Neuronal stem cell (in vitro differentiated cells): ENCODE measurements around the gene CACNA2D2.

Source experiments
- DNase-seq: peaks from one replicate; pipeline ENCODE4 v3.0.0-alpha.2; 2013; ENCODE audit warnings: low spot score
- H2AFZ ChIP-seq: one replicate; pipeline ENCODE4 v1.6.1; 2013; ENCODE audit warnings: mild to moderate bottlenecking, low read length, inconsistent platforms
- H2AK5ac ChIP-seq: 2 replicates; pipeline ENCODE4 v1.6.1; 2013; ENCODE audit warnings: low read depth, mild to moderate bottlenecking, inconsistent platforms, low read length, moderate library complexity, mixed read lengths
- H2BK120ac ChIP-seq: 2 replicates; pipeline ENCODE4 v1.6.1; 2013; ENCODE audit warnings: low read depth, mild to moderate bottlenecking, inconsistent platforms, low read length, moderate library complexity, mixed read lengths
- H2BK12ac ChIP-seq: one replicate; pipeline ENCODE4 v1.6.1; 2013; ENCODE audit warnings: low read length, inconsistent platforms
- H2BK15ac ChIP-seq: 2 replicates; pipeline ENCODE4 v1.6.1; 2013; ENCODE audit warnings: mild to moderate bottlenecking, low read length, inconsistent platforms, mixed read lengths
- H2BK5ac ChIP-seq: one replicate; pipeline ENCODE4 v1.6.1; 2013; ENCODE audit warnings: inconsistent platforms, mild to moderate bottlenecking, low read length, moderate library complexity
- H3K14ac ChIP-seq: one replicate; pipeline ENCODE4 v1.6.1; 2013; ENCODE audit warnings: low read length, inconsistent platforms
- H3K18ac ChIP-seq: 2 replicates; pipeline ENCODE4 v1.6.1; 2013; ENCODE audit warnings: low read length, inconsistent platforms
- H3K23ac ChIP-seq: 2 replicates; pipeline ENCODE4 v1.6.1; 2013; ENCODE audit warnings: low read depth, mild to moderate bottlenecking, mixed read lengths, low read length, inconsistent platforms; ENCODE audit not compliant: poor library complexity
- H3K27ac ChIP-seq: replicated peaks from 3 replicates; pipeline ENCODE4 v1.5.1; 2013; ENCODE audit warnings: low read length, inconsistent platforms
- H3K27me3 ChIP-seq, 3 experiments: 2 replicates each; pipeline ENCODE4 v1.6.1; 2013; ENCODE audit warnings: low read length in 3 of 3, mild to moderate bottlenecking in 2 of 3, inconsistent platforms in 1 of 3, low read depth in 1 of 3, mixed read lengths in 1 of 3, moderate library complexity in 1 of 3; ENCODE audit not compliant: control insufficient read depth in 3 of 3, insufficient read depth in 3 of 3
- H3K36me3 ChIP-seq, 2 donors: replicated peaks in 1 of 2; 2 replicates each; pipeline ENCODE4 v1.6.1; 2013; ENCODE audit warnings: low read length in 2 of 2; ENCODE audit not compliant: control insufficient read depth in 2 of 2, insufficient read depth in 2 of 2
- H3K4ac ChIP-seq: 2 replicates; pipeline ENCODE4 v1.6.1; 2013; ENCODE audit warnings: inconsistent platforms, mild to moderate bottlenecking, low read length, moderate library complexity
- H3K4me1 ChIP-seq, 2 donors: 1 replicate in 1 of 2; 2 replicates in 1 of 2; pipeline ENCODE4 v1.6.1; 2013; ENCODE audit warnings: low read length in 2 of 2, low read depth in 1 of 2; ENCODE audit not compliant: control insufficient read depth in 2 of 2, insufficient read depth in 1 of 2
- H3K4me2 ChIP-seq: one replicate; pipeline ENCODE4 v1.6.1; 2013; ENCODE audit warnings: mild to moderate bottlenecking, low read length, inconsistent platforms; ENCODE audit not compliant: insufficient read depth, poor library complexity, severe bottlenecking
- H3K4me3 ChIP-seq, 2 donors: 2 replicates each; pipeline ENCODE4 v1.5.1; 2013; ENCODE audit warnings: low read length in 2 of 2, mild to moderate bottlenecking in 2 of 2, inconsistent platforms in 1 of 2, moderate library complexity in 1 of 2
- H3K79me1 ChIP-seq: one replicate; pipeline ENCODE4 v1.6.1; 2013; ENCODE audit warnings: low read depth, mild to moderate bottlenecking, inconsistent platforms, low read length, moderate library complexity
- H3K9ac ChIP-seq: one replicate; pipeline ENCODE4 v1.6.1; 2013; ENCODE audit warnings: mild to moderate bottlenecking, low read depth, low read length, inconsistent platforms; ENCODE audit not compliant: poor library complexity
- H3K9me3 ChIP-seq, 2 donors: replicated peaks in 1 of 2; 2 replicates each; pipeline versions ENCODE3 to v1.6.1; 2013; ENCODE audit warnings: low read length in 2 of 2, mild to moderate bottlenecking in 2 of 2, inconsistent platforms in 1 of 2, low read depth in 1 of 2, mixed read lengths in 1 of 2, moderate library complexity in 1 of 2; ENCODE audit not compliant: control insufficient read depth in 2 of 2, insufficient read depth in 1 of 2
- H4K8ac ChIP-seq: one replicate; pipeline ENCODE4 v1.6.1; 2013; ENCODE audit warnings: low read depth, mild to moderate bottlenecking, inconsistent platforms, low read length, moderate library complexity
- H4K91ac ChIP-seq: one replicate; pipeline ENCODE4 v1.6.1; 2013; ENCODE audit warnings: low read length, low read depth, mild to moderate bottlenecking, inconsistent platforms; ENCODE audit not compliant: poor library complexity
- WGBS, 2 donors: extraction: QIAGEN DNeasy Blood & Tissue Kit; methylation state at CpG; one replicate each; pipeline ENCODE4 v1.1.7; 2013; ENCODE audit warnings: missing lambda C conversion rate in 2 of 2, mixed read lengths in 1 of 2; ENCODE audit not compliant: insufficient read length in 2 of 2, insufficient replicate concordance in 1 of 2; ENCODE audit errors: extremely low coverage in 2 of 2; 5-methylcytosine and 5-hydroxymethylcytosine counted together

CACNA2D2 gene

DNA sequence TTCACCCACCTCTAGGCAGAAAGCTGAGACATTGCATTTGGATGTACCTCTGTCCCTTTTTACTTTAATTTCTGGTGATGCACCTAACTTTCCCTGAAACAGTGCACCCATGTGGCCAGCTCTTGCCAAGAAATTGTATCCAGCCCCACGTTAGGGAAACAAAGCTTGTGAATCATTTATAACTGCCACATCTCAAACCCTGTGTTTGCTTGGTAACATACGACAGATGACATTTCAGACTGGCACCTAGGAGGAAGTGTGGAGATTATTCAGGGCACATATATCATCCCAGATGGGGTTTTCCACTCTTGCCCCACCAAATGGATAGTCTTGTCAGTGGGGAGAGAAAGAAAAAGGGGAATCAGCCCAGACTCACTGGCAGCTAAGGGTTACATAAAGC is 150.7 kb downstream of the CACNA2D2 start:
- H3K23ac ChIP-seq, result no peak overlapping the region
- H4K8ac ChIP-seq, result no peak overlapping the region
- H3K14ac ChIP-seq, result no peak overlapping the region
- H2BK5ac ChIP-seq, result no peak overlapping the region
- WGBS, 2 donors, result no CpG with 5 or more reads among the region's 2 CpGs
- no peak overlapping the region for H2BK120ac ChIP-seq
- peaks cover 25 to 28% of the 10 kb centered on the region in 2 donors for H3K4me1 ChIP-seq
- H3K27me3 ChIP-seq, result no peaks in the 10 kb centered on the region
- H3K36me3 ChIP-seq, result peaks cover 42 to 64% of the 10 kb centered on the region in 2 donors
- H3K27ac ChIP-seq, result no peak overlapping the region
- H3K4me2 ChIP-seq, result no peak overlapping the region
- H3K4me3 ChIP-seq, result no peak overlapping the region
- DNase-seq, result no peak
- H3K9ac ChIP-seq, result no peak overlapping the region
- no peak overlapping the region for H2BK15ac ChIP-seq
- H2AK5ac ChIP-seq, result no peak overlapping the region
- H3K79me1 ChIP-seq, result peaks cover 8% of the 10 kb centered on the region
- H3K9me3 ChIP-seq, result no peaks in the 10 kb centered on the region
- H2BK12ac ChIP-seq, result no peak overlapping the region
- no peak overlapping the region for H3K4ac ChIP-seq
- no peak overlapping the region for H4K91ac ChIP-seq
- H2AFZ ChIP-seq, result no peak overlapping the region
- H3K18ac ChIP-seq, result no peak overlapping the region

DNA sequence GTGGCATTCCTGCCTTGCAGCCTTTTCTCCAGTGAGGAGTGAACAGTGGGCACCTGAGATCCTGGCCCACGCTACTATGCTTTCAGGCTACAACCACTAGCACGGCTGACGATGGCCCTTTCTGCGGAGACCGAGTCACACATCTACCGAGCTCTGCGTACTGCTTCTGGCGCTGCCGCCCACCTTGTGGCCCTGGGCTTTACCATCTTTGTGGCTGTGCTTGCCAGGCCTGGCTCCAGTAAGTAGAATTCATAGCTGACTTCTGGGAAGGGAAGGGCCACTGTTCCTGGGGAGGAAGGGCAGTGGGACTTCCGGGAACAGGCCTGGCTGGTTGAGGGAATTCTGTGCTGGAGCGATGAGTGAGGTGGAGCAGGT is 152.1 kb downstream of the CACNA2D2 start:
- Histone ChIP-seq H3K27ac (no peak overlapping the region), H3K27me3 (no peaks in the 10 kb centered on the region), H3K14ac (no peak overlapping the region), H3K79me1 (peaks cover 4% of the 10 kb centered on the region), H2BK5ac (peak overlapping the region; percentile 97), H3K9me3 (no peaks in the 10 kb centered on the region), H3K4me3 (peak overlapping the region; percentile 84 to 92), H3K9ac (peak overlapping the region; percentile 32), H2AK5ac (peak overlapping the region; percentile 76), H3K23ac (peak overlapping the region; percentile 90), H4K91ac (no peak overlapping the region), H3K36me3 (peaks cover 40 to 54% of the 10 kb centered on the region in 2 donors), H2BK120ac (no peak overlapping the region), H2AFZ (peak overlapping the region; percentile 97), H3K4me1 (peaks cover 11 to 13% of the 10 kb centered on the region in 2 donors), H3K4ac (no peak overlapping the region), H2BK15ac (no peak overlapping the region), H4K8ac (no peak overlapping the region), H3K4me2 (peak overlapping the region; percentile 94), H3K18ac (peak overlapping the region; percentile 38), H2BK12ac (no peak overlapping the region)
- no peak for DNase-seq
- WGBS, 2 donors, result no CpG with 5 or more reads among the region's 11 CpGs

DNA sequence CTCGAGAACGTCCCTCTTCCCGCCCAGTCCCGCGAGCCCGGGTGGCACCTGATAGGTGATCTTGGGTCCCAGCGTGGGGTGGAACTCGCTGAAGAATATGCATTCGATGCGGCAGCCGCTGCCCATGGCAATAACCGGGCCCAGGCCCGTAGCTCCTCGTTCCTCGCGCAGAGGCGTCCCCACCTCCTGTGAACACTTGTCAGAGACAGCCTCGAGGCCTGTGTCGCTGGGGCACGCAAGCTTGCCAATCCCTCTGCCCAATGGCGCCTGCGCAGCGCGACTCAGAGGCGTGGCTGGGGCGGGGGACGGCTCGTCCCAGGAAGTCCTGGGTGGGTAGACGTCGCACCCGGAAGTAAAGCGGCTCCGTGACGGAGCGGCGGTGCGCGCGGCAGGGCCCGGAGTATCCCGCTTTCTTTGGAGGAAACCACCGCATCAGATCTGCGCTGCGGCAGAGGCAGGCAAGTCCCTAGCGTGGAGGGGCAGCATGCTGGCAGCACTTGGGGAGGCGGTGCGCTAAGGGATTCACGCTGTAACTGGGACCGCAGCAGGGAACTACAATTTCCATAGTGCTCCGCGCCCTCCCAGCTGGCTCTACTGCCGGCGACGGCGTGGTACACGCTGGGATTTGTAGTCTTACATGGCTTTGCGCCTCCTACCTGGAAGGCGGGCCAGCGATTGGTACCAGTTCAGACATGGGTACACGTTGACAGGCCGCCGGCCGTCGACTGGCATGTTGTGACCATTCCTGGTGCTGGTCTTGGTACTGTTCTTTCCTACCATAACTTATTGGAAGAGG is 152.7 kb downstream of the CACNA2D2 start, which contains the start of the genes CYB561D2 and NPRL2:
Gene CYB561D2 (plus strand): TSS at position 336 of the 796 bp plus-strand sequence. CDS start 572 bp downstream, outside the sequence.
Gene NPRL2 (minus strand): TSS at position 249 of the 796 bp plus-strand sequence. CDS start 123 bp downstream, at position 126.
- Histone ChIP-seq H2AK5ac (peak within 1 kb of the TSS; percentile 76), H3K4ac (peak within 1 kb of the TSS; percentile 8), H2BK120ac (no peak within 1 kb of the TSS), H2AFZ (peak within 1 kb of the TSS; percentile 97), H3K27ac (peak within 1 kb of the TSS; percentile 84), H2BK12ac (peak within 1 kb of the TSS; percentile 87), H2BK5ac (peak within 1 kb of the TSS; percentile 97), H3K4me2 (peak within 1 kb of the TSS; percentile 94), H3K36me3 (peaks cover 39 to 48% of the 10 kb centered on the region in 2 donors), H4K91ac (no peak within 1 kb of the TSS), H3K79me1 (peaks cover 3% of the 10 kb centered on the region), H3K27me3 (peaks cover 0 to 3% (median 0%) of the 10 kb centered on the region in 3 experiments), H3K23ac (peak within 1 kb of the TSS; percentile 90), H4K8ac (no peak within 1 kb of the TSS), H3K4me3 (peak within 1 kb of the TSS; percentile 84 to 92), H3K4me1 (peaks cover 10 to 13% of the 10 kb centered on the region in 2 donors), H2BK15ac (peak within 1 kb of the TSS; percentile 64), H3K14ac (peak within 1 kb of the TSS; percentile 99), H3K9ac (peak within 1 kb of the TSS; percentile 98), H3K18ac (peak within 1 kb of the TSS; percentile 99), H3K9me3 (no peaks in the 10 kb centered on the region)
- no CpG with 5 or more reads among the region's 64 CpGs for WGBS, 2 donors
- DNase-seq, result peak; percentile 85

DNA sequence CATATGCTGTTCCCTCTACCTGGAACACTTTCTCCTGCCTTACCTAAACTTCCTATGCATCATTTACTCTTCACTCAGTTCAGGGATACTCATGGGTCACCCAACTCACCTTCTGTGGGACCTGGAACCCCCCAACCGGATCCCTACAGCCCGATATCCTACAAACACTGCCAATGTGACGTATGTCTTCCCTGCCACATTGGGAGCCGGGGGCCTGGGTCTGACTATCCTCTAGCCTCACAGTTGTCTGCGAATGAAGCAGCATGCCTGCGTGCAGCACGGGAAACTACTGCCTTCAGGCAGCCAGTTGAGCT is 153.3 kb downstream of the CACNA2D2 start:
- H3K27ac ChIP-seq, result no peak overlapping the region
- H3K4me2 ChIP-seq, result peak overlapping the region; percentile 94
- H3K9me3 ChIP-seq, result no peaks in the 10 kb centered on the region
- peaks cover 12 to 13% of the 10 kb centered on the region in 2 donors for H3K4me1 ChIP-seq
- H3K79me1 ChIP-seq, result peaks cover 3% of the 10 kb centered on the region
- H3K4me3 ChIP-seq, result peak overlapping the region; percentile 84 to 92
- WGBS, 2 donors, result no CpG with 5 or more reads among the region's 7 CpGs
- peak overlapping the region; percentile 95 for H3K9ac ChIP-seq
- peak overlapping the region; percentile 91 for H3K18ac ChIP-seq
- no peak overlapping the region for H2BK120ac ChIP-seq
- peak overlapping the region; percentile 90 for H3K23ac ChIP-seq
- no peak overlapping the region for H2BK12ac ChIP-seq
- H3K4ac ChIP-seq, result peak overlapping the region; percentile 8
- no peak overlapping the region for H4K91ac ChIP-seq
- no peak for DNase-seq
- H3K27me3 ChIP-seq, result peaks cover 0 to 9% (median 2%) of the 10 kb centered on the region in 3 experiments
- peaks cover 36 to 42% of the 10 kb centered on the region in 2 donors for H3K36me3 ChIP-seq
- H2BK15ac ChIP-seq, result no peak overlapping the region
- H2AFZ ChIP-seq, result peak overlapping the region; percentile 97
- peak overlapping the region; percentile 97 for H2BK5ac ChIP-seq
- H2AK5ac ChIP-seq, result peak overlapping the region; percentile 1
- H4K8ac ChIP-seq, result no peak overlapping the region
- H3K14ac ChIP-seq, result peak overlapping the region; percentile 86
